Measurements from ENCODE around the gene CALHM2. TPM values are rescaled to one million over a fixed set of nuclear protein-coding genes. Genes with fewer than 3 reads are reported as not detected.

The CALHM2 gene
- total and polyA plus RNA-seq, 2 donors (not counting 3 experiments of a cell fraction or from before 2014, with no cell fraction given) = 32.1 to 38.4 TPM

DNA sequence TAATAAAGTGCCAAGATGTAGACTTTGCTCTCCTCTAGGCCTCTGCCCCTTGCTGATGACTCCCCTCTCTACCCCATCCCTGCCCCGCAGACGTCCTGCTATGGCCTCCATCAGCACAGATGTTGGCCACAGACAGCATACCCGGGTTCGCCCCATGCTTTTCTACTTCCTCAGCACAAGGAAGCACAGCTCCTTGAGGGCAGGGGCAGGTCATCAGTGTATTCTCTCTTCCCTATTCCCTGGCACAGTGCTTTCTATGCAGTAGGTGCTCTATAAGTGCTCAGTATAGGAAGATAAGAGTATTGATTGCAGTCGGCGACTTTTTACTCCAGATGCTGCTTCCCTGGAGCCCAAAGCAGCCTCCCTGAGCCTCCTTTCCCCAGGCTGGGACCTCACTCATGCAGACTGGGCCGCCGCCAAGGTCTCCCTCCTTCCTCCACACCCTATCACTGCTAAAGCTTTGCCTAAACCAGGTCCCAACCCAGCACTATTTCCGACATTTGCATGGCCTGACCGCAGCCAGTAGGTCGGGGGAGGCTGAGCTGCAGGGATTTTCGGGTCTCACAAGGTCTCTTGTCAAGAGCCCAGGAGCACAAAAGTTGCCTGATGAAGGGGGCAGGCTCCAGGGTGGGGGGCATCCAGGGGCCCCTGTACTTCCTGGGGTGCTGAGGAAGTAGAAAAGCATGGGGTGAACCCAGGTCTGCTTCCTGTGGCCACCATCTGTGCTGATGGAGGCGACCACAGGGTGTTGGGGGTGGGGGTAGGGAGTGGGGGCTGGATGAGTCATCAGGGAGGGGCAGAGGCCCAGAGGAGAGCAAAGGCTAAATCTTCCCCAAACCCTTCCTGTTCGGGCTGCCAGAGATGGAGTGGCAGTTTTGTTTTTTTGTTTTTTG is 18.8 kb upstream of the CALHM2 start:
- Histone ChIP-seq H3K9me1 (replicated peaks; ENCODE audit: control insufficient read depth, extremely low read depth, insufficient read depth, low read length) (no peaks in the 10 kb centered on the region), H2AFZ (ENCODE audit: low read depth, low read length) (no peak overlapping the region), H3K9me3 (replicated peaks; ENCODE audit: control insufficient read depth, insufficient read depth, low read length) (no peaks in the 10 kb centered on the region), H3K9ac (replicated peaks; ENCODE audit: extremely low read depth, insufficient read depth, low read length) (no peak overlapping the region), H3K4me3 (replicated peaks in 1 of 3; ENCODE audit: insufficient read depth in 1 of 3, low read depth in 1 of 3, low read length in 3 of 3) (no peak overlapping the region), H3K36me3 (ENCODE audit: control insufficient read depth in 2 of 2, extremely low read depth in 1 of 2, insufficient read depth in 2 of 2, low read length in 2 of 2) (no peaks in the 10 kb centered on the region), H3K27ac (ENCODE audit: insufficient read depth, low read depth, low read length) (no peak overlapping the region), H3K4me2 (ENCODE audit: insufficient read depth, low read length) (no peak overlapping the region), H3K79me2 (ENCODE audit: control insufficient read depth, insufficient read depth, low read length) (no peaks in the 10 kb centered on the region), H4K20me1 (replicated peaks; ENCODE audit: control insufficient read depth, extremely low read depth, insufficient read depth, low read length) (no peaks in the 10 kb centered on the region), H3K27me3 (ENCODE audit: control insufficient read depth in 2 of 2, insufficient read depth in 2 of 2, low read length in 2 of 2) (peaks cover 1 to 6% of the 10 kb centered on the region in 2 experiments), H3K4me1 (ENCODE audit: control insufficient read depth, extremely low read depth, insufficient read depth, low read length) (no peaks in the 10 kb centered on the region)
- dilution Hi-C loops (cut with MboI; ENCODE audit: extremely low pct_ligation_motif_present, low sequenced_read_pairs) = no loop called here
- no peak for DNase-seq (ENCODE audit: low read depth, low spot score)
- BruUV-seq (replicated peaks) = no TSS peak
- intact Hi-C loops (cut with micrococcal nuclease) = no loop called here
- no peak for FAIRE-seq
- TF ChIP-seq JUN (IDR thresholded peaks at IDR 0.05; ENCODE audit: borderline replicate concordance, insufficient read depth, insufficient read length, low read depth) = no peak
- no peak for TF ChIP-seq POLR2AphosphoS5 (IDR thresholded peaks at IDR 0.05; ENCODE audit: insufficient read depth, low read depth, low read length)
- TF ChIP-seq, protein P1, sequence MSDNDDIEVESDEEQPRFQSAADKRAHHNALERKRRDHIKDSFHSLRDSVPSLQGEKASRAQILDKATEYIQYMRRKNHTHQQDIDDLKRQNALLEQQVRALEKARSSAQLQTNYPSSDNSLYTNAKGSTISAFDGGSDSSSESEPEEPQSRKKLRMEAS (IDR thresholded peaks at IDR 0.05; ENCODE audit: insufficient read depth, insufficient read length) = no peak
- TF ChIP-seq, protein P2, sequence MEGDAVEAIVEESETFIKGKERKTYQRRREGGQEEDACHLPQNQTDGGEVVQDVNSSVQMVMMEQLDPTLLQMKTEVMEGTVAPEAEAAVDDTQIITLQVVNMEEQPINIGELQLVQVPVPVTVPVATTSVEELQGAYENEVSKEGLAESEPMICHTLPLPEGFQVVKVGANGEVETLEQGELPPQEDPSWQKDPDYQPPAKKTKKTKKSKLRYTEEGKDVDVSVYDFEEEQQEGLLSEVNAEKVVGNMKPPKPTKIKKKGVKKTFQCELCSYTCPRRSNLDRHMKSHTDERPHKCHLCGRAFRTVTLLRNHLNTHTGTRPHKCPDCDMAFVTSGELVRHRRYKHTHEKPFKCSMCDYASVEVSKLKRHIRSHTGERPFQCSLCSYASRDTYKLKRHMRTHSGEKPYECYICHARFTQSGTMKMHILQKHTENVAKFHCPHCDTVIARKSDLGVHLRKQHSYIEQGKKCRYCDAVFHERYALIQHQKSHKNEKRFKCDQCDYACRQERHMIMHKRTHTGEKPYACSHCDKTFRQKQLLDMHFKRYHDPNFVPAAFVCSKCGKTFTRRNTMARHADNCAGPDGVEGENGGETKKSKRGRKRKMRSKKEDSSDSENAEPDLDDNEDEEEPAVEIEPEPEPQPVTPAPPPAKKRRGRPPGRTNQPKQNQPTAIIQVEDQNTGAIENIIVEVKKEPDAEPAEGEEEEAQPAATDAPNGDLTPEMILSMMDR (IDR thresholded peaks at IDR 0.05; ENCODE audit: extremely low read depth in 1 of 2, insufficient read depth in 1 of 2, low read depth in 1 of 2, low read length in 2 of 2) = no peak
- TF ChIP-seq EZH2 (IDR thresholded peaks at IDR 0.05; ENCODE audit: borderline replicate concordance, low read depth, low read length, severe bottlenecking) = no peak
- no peak for TF ChIP-seq GATA2 (IDR thresholded peaks at IDR 0.05; ENCODE audit: insufficient read depth, insufficient read length, low read depth, low read length)
- no peak for TF ChIP-seq FOS (IDR thresholded peaks at IDR 0.05; ENCODE audit: borderline replicate concordance, insufficient read depth, low read length)
- TF ChIP-seq POLR2A (IDR thresholded peaks at IDR 0.05; ENCODE audit: low read depth, low read length) = no peak
- TF ChIP-seq MYC (IDR thresholded peaks at IDR 0.05; ENCODE audit: low read depth, low read length) = no peak
- CTCF ChIA-PET = no interaction called here
- POLR2A ChIA-PET = no interaction called here

Data from endothelial cell of umbilical vein (primary cell).